Heart right ventricle (tissue), 16 donors: Measurements from ENCODE around the gene MST1R. TPM values are rescaled to one million over a fixed set of nuclear protein-coding genes. Genes with fewer than 3 reads are reported as not detected.
"Not testable (repeated sequence)": the region's sequence is repeated elsewhere in the genome, so short reads cannot be mapped to it uniquely, and the experiment has no call there.

Experiments
- ATAC-seq, 8 donors: fragments of 200-7000 bp; cut with Tn5 transposase; one replicate each; pipeline ENCODE4 v1.9.1; 2020; ENCODE audit warnings: mild to moderate bottlenecking in 8 of 8, moderate library complexity in 8 of 8, moderate number of reproducible peaks in 1 of 8
- DNase-seq, 2 donors: peaks; one replicate each; pipeline ENCODE4 v3.0.0-alpha.2; 2020
- H3K27ac ChIP-seq, 10 donors: fragments of 200-600 bp; sonication (generic) in 2 of 10; one replicate each; pipeline versions ENCODE4 v1.5.0 to v1.8.0; 2020 to 2022; ENCODE audit warnings: mild to moderate bottlenecking in 3 of 10
- H3K27me3 ChIP-seq, 7 donors: fragments of 200-600 bp; one replicate each; pipeline ENCODE4 v1.8.0; 2021 to 2022; ENCODE audit warnings: mild to moderate bottlenecking in 2 of 7
- H3K36me3 ChIP-seq, 9 donors: fragments of 200-600 bp; sonication (generic) in 1 of 9; one replicate each; pipeline versions ENCODE4 v1.5.0 to v1.8.0; 2020 to 2022; ENCODE audit warnings: mild to moderate bottlenecking in 2 of 9
- H3K4me1 ChIP-seq, 9 donors: fragments of 200-600 bp; sonication (generic) in 1 of 9; one replicate each; pipeline versions ENCODE4 v1.5.0 to v1.8.0; 2020 to 2022; ENCODE audit warnings: mild to moderate bottlenecking in 4 of 9
- H3K4me3 ChIP-seq, 10 donors: fragments of 200-600 bp; sonication (generic) in 2 of 10; one replicate each; pipeline versions ENCODE4 v1.5.0 to v1.8.0; 2020 to 2022; ENCODE audit warnings: mild to moderate bottlenecking in 7 of 10, moderate library complexity in 2 of 10
- H3K9me3 ChIP-seq, 11 donors: fragments of 200-600 bp in 10 of 11; sonication (generic) in 2 of 11; one replicate each; pipeline versions ENCODE4 v1.5.0 to v1.8.0; 2013 to 2022; ENCODE audit warnings: mild to moderate bottlenecking in 2 of 11, control low read depth in 1 of 11, moderate library complexity in 1 of 11
- WGBS, 2 donors: extraction: QIAGEN DNeasy Blood & Tissue Kit; methylation state at CpG; one replicate each; pipeline ENCODE4 v1.1.7; 2013; ENCODE audit warnings: inconsistent platforms in 1 of 2; 5-methylcytosine and 5-hydroxymethylcytosine counted together
- intact Hi-C, 10 donors: fragments of 100-400 bp; cut with DNase I; formaldehyde crosslinking; loops; one replicate each; pipeline versions ENCODE4 v1.11.1 to v1.14.2; 2022
- polyA plus RNA-seq, 2 donors: library from polyadenylated mRNA; stranded (reverse); fragments of 200-250 nt; gene quantifications; one replicate each; pipeline ENCODE4 v1.2.3, GENCODE V29; 2013
- total RNA-seq, 10 donors: library from RNA; stranded (reverse); fragmentation: NEBNext Ultra II Directional in 3 of 10; extraction: Animal tissue kit (Norgen Biotek cat#: 25700) in 3 of 10; gene quantifications; one replicate each; pipeline versions ENCODE4 v1.2.1 to v1.2.4, GENCODE V29; 2021 to 2023
- TF ChIP-seq, protein P1 (sequence below), 9 donors: fragments of 200-600 bp; sonication (generic) in 2 of 9; IDR thresholded peaks; one replicate each; pipeline versions ENCODE4 v1.5.0 to v1.8.0; 2021 to 2022; ENCODE audit warnings: antibody characterized with exemption in 9 of 9, mild to moderate bottlenecking in 5 of 9, moderate library complexity in 1 of 9
- donor health status: Arrhythmogenic right ventricular cardiomyopathy.
- donor health status: ischemic (EF 13 %, LVEDD 7.1; RV severe dilation, severe dysfunction).
- donor health status: healthy with polysubstance abuse.
- donor health status: DM: no; HTN: yes; CAD: no.
- donor health status: DM: no; HTN: no; CAD: no.
- donor health status: ischemic (EF 25% LVEDD 6.9; RV normal size, moderate dysfunction).
- donor health status: ischemic (EF 25% LVEDD 5.7; RV mildly dilated, moderate dysfunction).
- donor health status: healthy.
- donor health status: DM: yes; HTN: yes; CAD: no.
- donor health status: Ischemic cardiomyopathy.
- donor health status: ischemic (EF 35%, LVEDD 5.7; RV mildly dilated, moderate dysfunction).
- donor health status: nonischemic (EF 11% LVEDD 7.7; RV severe dilation, severe dysfunction).
- donor health status: DM: yes; HTN: yes; CAD: no.
- donor health status: PGD.
- donor health status: ischemic (EF 29% LVEDD 5.4; RV normal size, mild dysfunction).
- donor health status: nonischemic (EF 23%, LVEDD 6.1; RV moderate dilation, normal function).

Gene MST1R
- total and polyA plus RNA-seq, 12 donors, result 0.53 to 7.1 (median 1.7) TPM

DNA sequence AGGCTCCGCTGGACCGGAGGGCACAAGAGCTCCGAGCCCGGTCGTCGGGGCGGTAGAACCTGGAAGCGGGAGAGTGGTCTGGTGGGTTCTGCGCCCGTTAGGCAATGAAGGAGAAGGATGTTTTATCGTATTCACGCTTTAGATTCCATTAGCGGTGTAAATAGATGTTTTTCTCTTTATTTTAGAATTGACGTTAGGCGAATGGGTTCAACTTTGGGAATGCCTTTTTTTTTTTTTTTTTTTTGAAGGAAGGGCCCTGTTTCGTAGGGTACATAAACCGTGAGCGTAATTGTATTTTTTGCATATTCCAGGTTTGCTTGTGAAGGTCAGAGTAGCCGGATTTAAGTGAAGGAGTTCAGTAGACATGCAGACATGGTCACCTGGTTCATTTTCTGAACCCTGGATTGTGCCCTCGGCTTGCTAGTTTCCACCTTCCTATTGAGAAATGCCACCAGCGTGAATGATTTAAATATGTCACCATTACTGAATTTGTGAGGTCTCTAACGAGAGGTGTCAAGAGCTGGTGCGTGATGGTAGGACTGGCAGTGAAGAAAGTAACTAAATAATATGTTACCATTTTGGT is 37.1 kb upstream of the MST1R start:
- WGBS, 2 donors, result 7 to 8% methylated on average over 23 of the region's 23 CpGs
- DNase-seq (no peak), ATAC-seq (no peak)
- H3K27me3 ChIP-seq, result no peaks in the 10 kb centered on the region
- H3K9me3 ChIP-seq, result no peaks in the 10 kb centered on the region
- intact Hi-C loops, result no loop called here
- peak overlapping the region; percentile 82 to 98 (median 95) for H3K27ac ChIP-seq
- peak overlapping the region; percentile 32 to 95 (median 80) for H3K4me3 ChIP-seq
- TF ChIP-seq, protein P1, sequence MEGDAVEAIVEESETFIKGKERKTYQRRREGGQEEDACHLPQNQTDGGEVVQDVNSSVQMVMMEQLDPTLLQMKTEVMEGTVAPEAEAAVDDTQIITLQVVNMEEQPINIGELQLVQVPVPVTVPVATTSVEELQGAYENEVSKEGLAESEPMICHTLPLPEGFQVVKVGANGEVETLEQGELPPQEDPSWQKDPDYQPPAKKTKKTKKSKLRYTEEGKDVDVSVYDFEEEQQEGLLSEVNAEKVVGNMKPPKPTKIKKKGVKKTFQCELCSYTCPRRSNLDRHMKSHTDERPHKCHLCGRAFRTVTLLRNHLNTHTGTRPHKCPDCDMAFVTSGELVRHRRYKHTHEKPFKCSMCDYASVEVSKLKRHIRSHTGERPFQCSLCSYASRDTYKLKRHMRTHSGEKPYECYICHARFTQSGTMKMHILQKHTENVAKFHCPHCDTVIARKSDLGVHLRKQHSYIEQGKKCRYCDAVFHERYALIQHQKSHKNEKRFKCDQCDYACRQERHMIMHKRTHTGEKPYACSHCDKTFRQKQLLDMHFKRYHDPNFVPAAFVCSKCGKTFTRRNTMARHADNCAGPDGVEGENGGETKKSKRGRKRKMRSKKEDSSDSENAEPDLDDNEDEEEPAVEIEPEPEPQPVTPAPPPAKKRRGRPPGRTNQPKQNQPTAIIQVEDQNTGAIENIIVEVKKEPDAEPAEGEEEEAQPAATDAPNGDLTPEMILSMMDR (IDR thresholded peaks at IDR 0.05), result no peak
- peaks cover 5 to 36% (median 25%) of the 10 kb centered on the region in 9 donors for H3K4me1 ChIP-seq
- peaks cover 0 to 12% (median 0%) of the 10 kb centered on the region in 9 donors for H3K36me3 ChIP-seq

DNA sequence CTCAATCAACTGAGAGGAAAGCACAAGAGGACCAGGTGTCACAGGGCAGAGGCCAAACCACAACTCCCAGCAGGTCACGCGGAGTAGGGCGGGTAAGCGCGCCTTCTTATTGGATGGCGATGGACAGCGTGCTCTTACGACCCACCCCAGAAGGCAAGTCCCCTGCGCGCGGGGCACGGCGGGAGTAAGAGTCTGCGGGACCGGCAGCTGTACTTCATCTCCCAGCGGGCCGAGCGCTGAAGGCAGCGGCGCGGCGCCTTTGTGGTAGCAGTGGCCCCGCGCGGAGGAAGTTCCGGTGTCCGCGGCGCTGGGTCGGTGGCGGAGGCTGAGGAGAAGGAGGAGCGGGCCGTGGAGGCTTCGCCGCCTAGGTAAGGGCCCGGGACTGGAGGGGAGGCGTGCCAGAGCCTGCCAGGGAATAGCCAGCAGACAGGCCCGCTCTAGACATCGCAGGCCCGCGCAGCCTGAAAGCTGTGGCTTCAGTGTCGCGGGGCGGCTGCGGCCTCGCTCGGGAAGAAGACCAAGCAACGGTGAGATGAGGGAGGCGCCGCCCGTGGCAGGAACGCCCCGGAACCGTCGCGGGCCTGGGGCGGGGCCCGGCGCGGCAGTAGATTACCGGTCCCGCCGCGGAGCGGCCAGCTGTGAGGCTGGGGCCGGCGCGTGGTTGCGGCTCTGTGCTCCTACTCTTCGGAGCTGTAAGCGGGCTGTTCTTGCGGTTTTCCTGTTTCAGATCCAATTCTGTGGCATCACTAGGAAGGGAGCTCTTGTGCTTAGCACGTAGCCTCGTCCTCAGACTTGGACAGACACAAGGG is 36.4 kb upstream of the MST1R start, which contains the start of gene RBM6:
Gene RBM6 (plus strand): TSS at position 293 of the 809 bp plus-strand sequence. CDS start 22,492 bp downstream, outside the sequence.
- Histone ChIP-seq H3K4me1 (peaks cover 5 to 36% (median 25%) of the 10 kb centered on the region in 9 donors), H3K36me3 (peaks cover 0 to 11% (median 0%) of the 10 kb centered on the region in 9 donors), H3K4me3 (peak within 1 kb of the TSS; percentile 32 to 95 (median 80)), H3K9me3 (no peaks in the 10 kb centered on the region), H3K27ac (peak within 1 kb of the TSS; percentile 82 to 98 (median 95)), H3K27me3 (no peaks in the 10 kb centered on the region)
- DNase-seq, result peak; percentile 97
- 0 to 1% methylated on average over 70 to 74 of the region's 74 CpGs for WGBS, 2 donors
- intact Hi-C loops, result no loop called here
- TF ChIP-seq, protein P1 (IDR thresholded peaks at IDR 0.05), result peak in 1 of 9 donors; percentile 5
- peak; percentile 98 to 100 (median 99) for ATAC-seq

- no peaks in the 10 kb centered on the region for H3K9me3 ChIP-seq
- H3K4me1 ChIP-seq, result peaks cover 5 to 23% (median 20%) of the 10 kb centered on the region in 9 donors
- ATAC-seq, result no peak
- 63 to 69% methylated on average over 3 of the region's 3 CpGs for WGBS, 2 donors
- no peaks in the 10 kb centered on the region for H3K27me3 ChIP-seq
- H3K36me3 ChIP-seq, result peaks cover 0 to 2% (median 0%) of the 10 kb centered on the region in 9 donors
- TF ChIP-seq, protein P1 (IDR thresholded peaks at IDR 0.05), result no peak
- H3K27ac ChIP-seq, result no peak overlapping the region
- no peak for DNase-seq
- intact Hi-C loops, result no loop called here
- H3K4me3 ChIP-seq, result no peak overlapping the region
Observed at GRCh38 chr3:49937090-49937489, 33.4 kb upstream of the MST1R start.

- 94% methylated on average over 15 of the region's 15 CpGs for WGBS, 2 donors
- H3K27me3 ChIP-seq, ATAC-seq, H3K27ac ChIP-seq, H3K36me3 ChIP-seq, H3K9me3 ChIP-seq, intact Hi-C loops, DNase-seq, H3K4me3 ChIP-seq: not testable (repeated sequence)
- H3K4me1 ChIP-seq, result peaks cover 0 to 35% (median 21%) of the 10 kb centered on the region in 9 donors
Observed at GRCh38 chr3:49932281-49932680, 28.6 kb upstream of the MST1R start.
